Measurements from ENCODE around the gene CYTH3. TPM values are rescaled to one million over a fixed set of nuclear protein-coding genes. Genes with fewer than 3 reads are reported as not detected.
A peak's percentile ranks its signal among the peaks of the same experiment; 100 is the strongest.

Gene CYTH3
- total and polyA plus RNA-seq, 9 of the 15 experiments (the other 6 are each of a cell fraction or from before 2014, with no cell fraction given): 0.25 to 15.2 (median 11.4) TPM

DNA sequence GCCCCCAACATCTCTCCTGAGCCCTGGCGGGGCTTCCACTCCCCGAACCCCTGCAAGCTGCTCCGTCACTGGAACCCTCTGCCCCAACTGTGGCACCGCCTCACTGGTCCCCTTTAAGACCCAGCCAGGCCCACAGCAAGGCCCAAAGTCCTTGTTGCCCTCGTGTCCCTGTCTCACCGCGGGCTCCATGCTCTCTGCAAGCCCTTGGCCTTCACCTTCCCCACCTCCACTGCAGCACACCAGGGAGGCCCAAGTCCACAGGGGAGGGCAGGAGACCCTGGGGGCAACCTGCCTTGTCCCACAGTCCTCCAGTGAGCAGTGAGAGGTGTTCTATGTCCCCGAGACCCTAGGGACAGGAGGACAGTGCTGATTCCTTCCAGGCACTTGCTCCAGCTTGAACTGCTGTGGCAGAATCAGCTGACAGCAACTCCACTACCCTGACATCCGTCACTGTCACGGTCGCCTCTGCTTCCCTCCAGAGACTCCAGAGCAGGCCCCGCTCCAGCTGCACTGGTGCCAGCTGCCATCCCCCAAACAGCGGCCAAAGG lies 105.3 kb downstream of the CYTH3 start (continued):
- TF ChIP-seq, protein P1, sequence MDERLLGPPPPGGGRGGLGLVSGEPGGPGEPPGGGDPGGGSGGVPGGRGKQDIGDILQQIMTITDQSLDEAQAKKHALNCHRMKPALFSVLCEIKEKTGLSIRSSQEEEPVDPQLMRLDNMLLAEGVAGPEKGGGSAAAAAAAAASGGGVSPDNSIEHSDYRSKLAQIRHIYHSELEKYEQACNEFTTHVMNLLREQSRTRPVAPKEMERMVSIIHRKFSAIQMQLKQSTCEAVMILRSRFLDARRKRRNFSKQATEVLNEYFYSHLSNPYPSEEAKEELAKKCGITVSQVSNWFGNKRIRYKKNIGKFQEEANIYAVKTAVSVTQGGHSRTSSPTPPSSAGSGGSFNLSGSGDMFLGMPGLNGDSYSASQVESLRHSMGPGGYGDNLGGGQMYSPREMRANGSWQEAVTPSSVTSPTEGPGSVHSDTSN (CRISPR knock-in tag; IDR thresholded peaks at IDR 0.05; ENCODE audit: low read depth): no peak
- TF ChIP-seq, protein P1 (tag; conservative IDR thresholded peaks at IDR 0.05; ENCODE audit: low read depth): peak; percentile 65
- TF ChIP-seq, protein P2, sequence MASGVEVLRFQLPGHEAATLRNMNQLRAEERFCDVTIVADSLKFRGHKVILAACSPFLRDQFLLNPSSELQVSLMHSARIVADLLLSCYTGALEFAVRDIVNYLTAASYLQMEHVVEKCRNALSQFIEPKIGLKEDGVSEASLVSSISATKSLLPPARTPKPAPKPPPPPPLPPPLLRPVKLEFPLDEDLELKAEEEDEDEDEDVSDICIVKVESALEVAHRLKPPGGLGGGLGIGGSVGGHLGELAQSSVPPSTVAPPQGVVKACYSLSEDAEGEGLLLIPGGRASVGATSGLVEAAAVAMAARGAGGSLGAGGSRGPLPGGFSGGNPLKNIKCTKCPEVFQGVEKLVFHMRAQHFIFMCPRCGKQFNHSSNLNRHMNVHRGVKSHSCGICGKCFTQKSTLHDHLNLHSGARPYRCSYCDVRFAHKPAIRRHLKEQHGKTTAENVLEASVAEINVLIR (CRISPR knock-in tag; IDR thresholded peaks at IDR 0.05): no peak
- TF ChIP-seq RNF2 (IDR thresholded peaks at IDR 0.05): no peak

DNA sequence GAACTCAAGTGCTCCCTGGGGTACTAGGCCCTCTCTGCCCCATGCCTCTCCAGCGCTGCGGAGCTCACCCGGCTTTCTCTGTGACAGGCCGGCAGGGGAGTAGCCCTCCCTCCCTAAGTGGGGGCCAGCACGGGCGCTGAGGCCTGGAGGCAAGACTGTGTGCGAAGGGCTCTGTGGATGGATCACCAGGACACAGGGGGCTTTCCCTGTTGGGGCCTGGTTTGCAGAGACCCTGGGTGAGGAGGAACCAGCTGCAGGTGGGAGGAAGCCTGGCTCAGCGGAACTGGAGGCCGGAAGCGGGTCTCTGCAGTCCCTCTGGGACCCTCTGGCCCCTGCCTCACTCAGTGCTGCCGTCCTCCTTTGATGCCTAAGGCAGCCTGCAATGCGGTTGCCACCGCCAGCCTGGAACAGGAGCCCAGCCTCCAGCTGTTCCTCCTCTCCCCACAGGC lies 106.0 kb downstream of the CYTH3 start:
- no TSS peak for BruUV-seq (replicated peaks)
- H4K20me1 ChIP-seq (replicated peaks; ENCODE audit: control insufficient read depth, insufficient read depth, low read length): no peaks in the 10 kb centered on the region
- CTCF ChIA-PET (ENCODE audit: low intra/inter-chr PET ratio): no interaction called here
- TF ChIP-seq MED1 (CRISPR knock-in tag; IDR thresholded peaks at IDR 0.05; ENCODE audit: borderline replicate concordance) (no peak), MBD2 (IDR thresholded peaks at IDR 0.05; ENCODE audit: borderline replicate concordance, low read depth) (no peak), TAF7 (tag; IDR thresholded peaks at IDR 0.05) (no peak), MAFF (IDR thresholded peaks at IDR 0.05; ENCODE audit: low read length) (no peak), SMARCE1 (IDR thresholded peaks at IDR 0.05) (no peak), ILK (tag; IDR thresholded peaks at IDR 0.05; ENCODE audit: borderline replicate concordance, low read depth) (no peak), DPF2 (IDR thresholded peaks at IDR 0.05) (no peak)
- TF ChIP-seq, protein P3, sequence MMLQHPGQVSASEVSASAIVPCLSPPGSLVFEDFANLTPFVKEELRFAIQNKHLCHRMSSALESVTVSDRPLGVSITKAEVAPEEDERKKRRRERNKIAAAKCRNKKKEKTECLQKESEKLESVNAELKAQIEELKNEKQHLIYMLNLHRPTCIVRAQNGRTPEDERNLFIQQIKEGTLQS (IDR thresholded peaks at IDR 0.05): no peak
- TF ChIP-seq, protein P3 (CRISPR knock-in tag; conservative IDR thresholded peaks at IDR 0.05): no peak
- TF ChIP-seq, protein P4, sequence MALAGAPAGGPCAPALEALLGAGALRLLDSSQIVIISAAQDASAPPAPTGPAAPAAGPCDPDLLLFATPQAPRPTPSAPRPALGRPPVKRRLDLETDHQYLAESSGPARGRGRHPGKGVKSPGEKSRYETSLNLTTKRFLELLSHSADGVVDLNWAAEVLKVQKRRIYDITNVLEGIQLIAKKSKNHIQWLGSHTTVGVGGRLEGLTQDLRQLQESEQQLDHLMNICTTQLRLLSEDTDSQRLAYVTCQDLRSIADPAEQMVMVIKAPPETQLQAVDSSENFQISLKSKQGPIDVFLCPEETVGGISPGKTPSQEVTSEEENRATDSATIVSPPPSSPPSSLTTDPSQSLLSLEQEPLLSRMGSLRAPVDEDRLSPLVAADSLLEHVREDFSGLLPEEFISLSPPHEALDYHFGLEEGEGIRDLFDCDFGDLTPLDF (CRISPR knock-in tag; IDR thresholded peaks at IDR 0.05): no peak
- TF ChIP-seq, protein P5, sequence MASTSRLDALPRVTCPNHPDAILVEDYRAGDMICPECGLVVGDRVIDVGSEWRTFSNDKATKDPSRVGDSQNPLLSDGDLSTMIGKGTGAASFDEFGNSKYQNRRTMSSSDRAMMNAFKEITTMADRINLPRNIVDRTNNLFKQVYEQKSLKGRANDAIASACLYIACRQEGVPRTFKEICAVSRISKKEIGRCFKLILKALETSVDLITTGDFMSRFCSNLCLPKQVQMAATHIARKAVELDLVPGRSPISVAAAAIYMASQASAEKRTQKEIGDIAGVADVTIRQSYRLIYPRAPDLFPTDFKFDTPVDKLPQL (IDR thresholded peaks at IDR 0.05; ENCODE audit: extremely low read depth, insufficient read length): no peak

More for the DNA sequence above, 106.0 kb downstream of the CYTH3 start:
- H3K27ac ChIP-seq (ENCODE audit: extremely low read depth, low read depth, low read length): no peak overlapping the region
- in situ Hi-C loops (cut with MboI): no loop called here
- H3K4me1 ChIP-seq (replicated peaks in 1 of 2; ENCODE audit: control insufficient read depth in 2 of 2, insufficient read depth in 2 of 2, low read length in 2 of 2): peaks cover 0 to 44% of the 10 kb centered on the region in 2 experiments; a peak in 2 of 5 replicates
- no peaks in the 10 kb centered on the region for H3K9me3 ChIP-seq (replicated peaks; ENCODE audit: control insufficient read depth, insufficient read depth, low read depth, low read length)
- H3K79me2 ChIP-seq (ENCODE audit: control insufficient read depth, insufficient read depth, low read length): no peaks in the 10 kb centered on the region
- H2AFZ ChIP-seq (ENCODE audit: low read depth, low read length): no peak overlapping the region
- H3K4me2 ChIP-seq (ENCODE audit: insufficient read depth, low read length): no peak overlapping the region
- H3K9me1 ChIP-seq (ENCODE audit: control insufficient read depth, insufficient read depth, low read length): no peaks in the 10 kb centered on the region
- H3K36me3 ChIP-seq (ENCODE audit: control insufficient read depth, insufficient read depth, low read length): peaks cover 52% of the 10 kb centered on the region; the same call in 2 of the 3 replicates
- DNase-seq (ENCODE audit: extremely low read depth in 1 of 4, low spot score in 3 of 4): no peak
- intact Hi-C loops (cut with micrococcal nuclease): no loop called here
- POLR2A ChIA-PET: interaction anchor here (0.6 kb wide), 1 partner anchor 239 kb away, joined by 3 read pairs; no protein-coding TSS in a partner anchor
- H3K9ac ChIP-seq (ENCODE audit: insufficient read depth in 1 of 2, low read depth in 2 of 2, low read length in 2 of 2): peak overlapping the region in 1 of 2 experiments; percentile 14; a peak in 1 of 4 replicates
- no peak overlapping the region for H3K4me3 ChIP-seq
- ATAC-seq: no peak
- FAIRE-seq: no peak
- WGBS (ENCODE audit: insufficient coverage, low coverage, missing lambda C conversion rate): 91% methylated on average over 13 of the region's 13 CpGs
- no peaks in the 10 kb centered on the region for H3K27me3 ChIP-seq (ENCODE audit: control insufficient read depth in 2 of 2, insufficient read depth in 2 of 2, low read length in 2 of 2)

Measured in K562 (cell line).